Lung (tissue), 12 donors: Measurements from ENCODE around the gene LRP1B. TPM values are rescaled to one million over a fixed set of nuclear protein-coding genes. Genes with fewer than 3 reads are reported as not detected.

Experiments used
- ATAC-seq: fragments of 200-7000 bp; cut with Tn5 transposase; one replicate; pipeline ENCODE4 v1.9.1; 2020; ENCODE audit warnings: moderate number of reproducible peaks; ENCODE audit not compliant: insufficient read depth, low FRiP score
- DNase-seq, 3 donors: peaks; one replicate each; pipeline ENCODE4 v3.0.0-alpha.2; 2013 to 2017
- H3K27ac ChIP-seq, 2 donors: one replicate each; pipeline ENCODE4 v1.5.1; 2013; ENCODE audit warnings: mild to moderate bottlenecking in 2 of 2, moderate library complexity in 2 of 2, control low read depth in 1 of 2, inconsistent platforms in 1 of 2, low read depth in 1 of 2, low read length in 1 of 2
- H3K27me3 ChIP-seq, 3 donors: one replicate each; pipeline ENCODE4 v1.5.1; 2013; ENCODE audit warnings: low read length in 2 of 3; ENCODE audit not compliant: control insufficient read depth in 3 of 3, insufficient read depth in 3 of 3
- H3K36me3 ChIP-seq, 4 donors: one replicate each; pipeline ENCODE4 v1.5.1; 2013; ENCODE audit warnings: low read length in 4 of 4, mild to moderate bottlenecking in 1 of 4, moderate library complexity in 1 of 4; ENCODE audit not compliant: control insufficient read depth in 4 of 4, insufficient read depth in 4 of 4
- H3K4me1 ChIP-seq, 5 donors: one replicate each; pipeline ENCODE4 v1.5.1; 2013; ENCODE audit warnings: low read length in 5 of 5, mild to moderate bottlenecking in 2 of 5, moderate library complexity in 1 of 5; ENCODE audit not compliant: control insufficient read depth in 5 of 5, insufficient read depth in 5 of 5
- H3K4me3 ChIP-seq: one replicate; pipeline ENCODE4 v1.5.1; 2013; ENCODE audit warnings: mild to moderate bottlenecking, control low read depth, moderate library complexity
- H3K9ac ChIP-seq, 2 donors: one replicate each; pipeline ENCODE4 v1.5.1; 2013; ENCODE audit warnings: low read length in 2 of 2, control low read depth in 1 of 2; ENCODE audit not compliant: insufficient read depth in 1 of 2
- H3K9me3 ChIP-seq, 4 donors: one replicate each; pipeline ENCODE4 v1.5.1; 2013; ENCODE audit warnings: low read length in 3 of 4, mild to moderate bottlenecking in 1 of 4, moderate library complexity in 1 of 4; ENCODE audit not compliant: control insufficient read depth in 4 of 4, insufficient read depth in 3 of 4
- CTCF ChIP-seq: IDR thresholded peaks from 2 replicates; pipeline ENCODE4 v1.5.1; 2012; ENCODE audit warnings: mild to moderate bottlenecking; ENCODE audit errors: control extremely low read depth, extremely low read depth
- WGBS, 2 donors: extraction: QIAGEN DNeasy Blood & Tissue Kit; methylation state at CpG; one replicate each; pipeline ENCODE4 v1.1.7; 2013; 5-methylcytosine and 5-hydroxymethylcytosine counted together
- polyA plus RNA-seq, 2 donors: library from polyadenylated mRNA; stranded (reverse); fragments of 200-250 nt; gene quantifications; one replicate each; pipeline ENCODE4 v1.2.1, GENCODE V29; 2013
- total RNA-seq, 2 donors: library from RNA; depleted of rRNA in 1 of 2; stranded (reverse); fragments of >200 nt in 1 of 2; gene quantifications; one replicate each; pipeline ENCODE4 v1.2.1, GENCODE V29; 2014 to 2021
- donor health status: control.
- donor health status: control.
- donor health status: Bipolar disorder and iron deficiency.
- donor health status: healthy.
- donor health status: DM: yes; HTN: yes; CAD: no.

LRP1B gene
- total and polyA plus RNA-seq, 4 donors = 0.01 to 6.5 (median 0.16) TPM

GRCh38 chr2:141498561-141498960 lies 632.3 kb downstream of the LRP1B start:
- H3K9ac ChIP-seq = no peak overlapping the region
- no peaks in the 10 kb centered on the region for H3K9me3 ChIP-seq
- H3K4me3 ChIP-seq = no peak overlapping the region
- no peaks in the 10 kb centered on the region for H3K36me3 ChIP-seq
- ATAC-seq = no peak
- TF ChIP-seq CTCF = no peak
- 81 to 84% methylated on average over 1 of the region's 1 CpG for WGBS, 2 donors
- no peak overlapping the region for H3K27ac ChIP-seq
- H3K4me1 ChIP-seq = peaks cover 0 to 4% (median 0%) of the 10 kb centered on the region in 5 donors
- H3K27me3 ChIP-seq = no peaks in the 10 kb centered on the region
- no peak for DNase-seq

- DNase-seq (no peak), ATAC-seq (no peak)
- no peak for TF ChIP-seq CTCF
- no peaks in the 10 kb centered on the region for H3K27me3 ChIP-seq
- H3K27ac ChIP-seq = no peak overlapping the region
- no peak overlapping the region for H3K9ac ChIP-seq
- H3K4me1 ChIP-seq = peaks cover 0 to 4% (median 0%) of the 10 kb centered on the region in 5 donors
- 18 to 38% methylated on average over 4 of the region's 4 CpGs for WGBS, 2 donors
- H3K9me3 ChIP-seq = no peaks in the 10 kb centered on the region
- no peaks in the 10 kb centered on the region for H3K36me3 ChIP-seq
- H3K4me3 ChIP-seq = no peak overlapping the region
Observed at GRCh38 chr2:141497272-141497671, 633.5 kb downstream of the LRP1B start.

- Histone ChIP-seq H3K36me3 (no peaks in the 10 kb centered on the region), H3K27me3 (no peaks in the 10 kb centered on the region), H3K9ac (no peak overlapping the region), H3K27ac (no peak overlapping the region), H3K4me1 (peaks cover 0 to 4% (median 0%) of the 10 kb centered on the region in 5 donors), H3K9me3 (no peaks in the 10 kb centered on the region), H3K4me3 (no peak overlapping the region)
- no peak for TF ChIP-seq CTCF
- ATAC-seq (no peak), DNase-seq (no peak)
- WGBS, 2 donors = 65 to 67% methylated on average over 2 of the region's 2 CpGs
Observed at GRCh38 chr2:141496810-141497209, 634.0 kb downstream of the LRP1B start.

GRCh38 chr2:141493936-141494335 lies 636.9 kb downstream of the LRP1B start:
- Histone ChIP-seq H3K36me3 (no peaks in the 10 kb centered on the region), H3K9me3 (no peaks in the 10 kb centered on the region), H3K4me3 (no peak overlapping the region), H3K9ac (no peak overlapping the region), H3K4me1 (peaks cover 0 to 4% (median 0%) of the 10 kb centered on the region in 5 donors), H3K27me3 (no peaks in the 10 kb centered on the region), H3K27ac (no peak overlapping the region)
- ATAC-seq (no peak), DNase-seq (no peak)
- 84 to 93% methylated on average over 1 of the region's 1 CpG for WGBS, 2 donors
- no peak for TF ChIP-seq CTCF
